Inferior parietal cortex (tissue), 1 donor: ENCODE measurements around the gene ATP8A1.
"Not testable (repeated sequence)": the region's sequence is repeated elsewhere in the genome, so short reads cannot be mapped to it uniquely, and the experiment has no call there.

ENCODE experiments used
- DNase-seq: peaks from one replicate; pipeline ENCODE4 v3.0.0-alpha.2; 2016; ENCODE audit errors: extremely low spot score

The ATP8A1 gene

DNA sequence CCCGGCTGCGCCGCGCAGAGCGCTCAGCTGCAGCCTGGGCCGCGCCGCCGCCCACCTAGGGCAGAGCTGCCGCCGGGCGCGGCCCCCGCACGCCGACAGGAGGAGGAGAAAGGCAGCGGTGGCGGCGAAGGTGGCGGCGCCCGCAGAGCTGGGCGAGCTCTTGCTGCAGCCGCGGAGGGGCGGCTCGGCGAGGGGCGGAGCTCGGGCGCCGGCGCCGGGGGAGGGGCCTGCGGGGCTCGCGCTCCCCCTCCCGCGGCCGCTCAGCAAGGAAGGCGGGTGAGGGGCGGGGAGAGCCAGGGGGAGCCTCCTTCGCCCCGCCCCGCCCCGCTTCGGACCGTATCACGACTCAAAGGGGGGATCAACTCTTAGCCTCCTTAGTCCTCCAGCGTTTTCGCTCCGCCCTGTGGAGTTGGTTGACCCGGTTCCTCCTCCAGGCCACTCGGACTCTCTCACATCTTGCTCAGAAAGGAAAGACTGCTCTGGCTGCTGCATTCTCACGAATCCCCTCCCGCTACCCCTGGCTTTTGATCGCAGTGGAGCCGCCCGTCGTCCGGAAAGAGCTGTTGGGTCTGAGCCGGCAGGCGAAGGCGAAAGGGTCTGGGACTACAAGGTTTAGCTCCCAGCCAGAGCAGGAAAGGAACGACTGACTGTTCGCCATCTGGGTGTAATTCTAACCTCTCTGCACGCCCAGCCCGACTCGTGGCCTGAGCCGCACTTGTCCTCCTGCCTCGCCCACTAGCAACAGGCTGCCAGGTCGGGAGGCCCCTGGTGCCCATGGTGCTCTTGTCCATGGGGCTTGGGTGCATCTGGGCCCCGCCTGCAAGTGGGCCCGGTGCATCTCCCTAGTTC, at the start of gene ATP8A1:
TSS of gene ATP8A1 (minus strand) at position 162 of the 849 bp plus-strand sequence. CDS start 232 bp downstream, outside the sequence.
- peak; percentile 83 for DNase-seq

DNA sequence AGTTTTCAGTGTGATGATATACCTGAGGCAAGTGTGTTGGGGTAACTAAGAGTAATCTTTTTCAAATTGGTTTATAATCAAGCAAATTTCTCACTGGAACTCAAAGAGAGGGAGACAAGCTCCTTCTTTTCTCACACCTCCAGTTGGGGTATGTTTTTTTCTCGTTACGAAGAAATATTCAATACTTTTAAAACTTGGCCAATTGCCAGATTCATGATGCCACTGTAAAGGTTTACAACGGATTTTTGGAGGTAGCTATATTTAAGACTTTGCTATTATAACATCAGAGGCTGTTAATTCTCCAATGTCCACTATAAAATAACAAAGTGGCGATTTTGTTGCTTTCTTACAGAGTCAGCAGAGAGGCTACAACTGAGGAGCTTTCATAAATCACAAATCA, 49.2 kb upstream of the ATP8A1 start:
- DNase-seq = no peak

DNA sequence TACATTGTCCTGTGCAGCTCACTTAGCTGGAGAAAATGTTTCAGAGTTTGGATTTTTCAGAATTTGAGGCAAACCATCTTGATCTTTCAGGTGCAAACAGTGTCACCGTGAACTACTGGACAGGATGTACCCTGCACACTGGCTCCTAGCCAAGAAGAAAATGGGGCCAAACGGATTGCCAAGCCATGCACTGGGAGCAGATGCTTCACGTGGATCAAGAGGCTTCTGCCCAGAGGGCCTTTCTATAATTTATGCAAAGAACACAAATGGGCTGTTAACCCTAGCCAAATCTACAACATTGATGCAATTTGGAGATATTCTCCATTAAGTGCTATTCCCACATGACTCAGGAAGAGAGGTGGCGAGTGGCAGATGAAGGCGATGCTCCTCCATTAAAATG, 46.9 kb upstream of the ATP8A1 start:
- DNase-seq = no peak

DNA sequence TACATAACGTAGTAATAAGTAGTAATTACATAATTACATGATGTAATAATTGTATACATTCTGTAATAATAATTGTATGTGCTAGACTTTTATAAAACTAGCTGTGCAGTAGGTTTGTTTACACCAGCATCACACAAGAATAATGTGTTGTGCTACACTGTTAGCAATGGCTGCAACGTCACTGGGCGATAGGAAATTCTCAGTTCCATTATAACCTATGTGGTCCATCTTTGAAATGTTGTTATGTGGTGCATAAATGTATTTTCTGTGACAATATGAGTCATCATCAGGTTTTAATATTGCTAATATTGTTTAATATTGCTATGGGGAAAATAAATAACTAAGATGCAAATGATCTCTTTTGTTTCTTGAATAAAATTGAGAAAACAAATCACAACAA, 46.0 kb upstream of the ATP8A1 start:
- DNase-seq = no peak

DNA sequence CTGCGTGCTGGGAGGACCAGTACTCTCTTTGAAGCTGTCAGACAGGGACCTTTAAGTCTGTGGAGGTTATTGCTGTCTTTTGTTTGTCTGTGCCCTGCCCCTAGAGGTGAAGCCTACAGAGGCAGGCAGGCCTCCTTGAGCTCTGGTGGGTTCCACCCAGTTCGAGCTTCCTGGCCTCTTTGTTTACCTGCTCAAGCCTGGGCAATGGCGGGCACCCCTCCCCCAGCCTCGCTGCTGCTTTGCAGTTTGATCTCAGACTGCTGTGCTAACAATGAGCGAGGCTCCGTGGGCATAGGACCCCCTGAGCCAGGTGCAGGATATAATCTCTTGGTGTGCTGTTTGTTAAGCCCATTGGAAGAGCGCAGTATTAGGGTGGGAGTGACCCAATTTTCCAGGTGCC, 44.9 kb upstream of the ATP8A1 start:
- not testable (repeated sequence) for DNase-seq

DNA sequence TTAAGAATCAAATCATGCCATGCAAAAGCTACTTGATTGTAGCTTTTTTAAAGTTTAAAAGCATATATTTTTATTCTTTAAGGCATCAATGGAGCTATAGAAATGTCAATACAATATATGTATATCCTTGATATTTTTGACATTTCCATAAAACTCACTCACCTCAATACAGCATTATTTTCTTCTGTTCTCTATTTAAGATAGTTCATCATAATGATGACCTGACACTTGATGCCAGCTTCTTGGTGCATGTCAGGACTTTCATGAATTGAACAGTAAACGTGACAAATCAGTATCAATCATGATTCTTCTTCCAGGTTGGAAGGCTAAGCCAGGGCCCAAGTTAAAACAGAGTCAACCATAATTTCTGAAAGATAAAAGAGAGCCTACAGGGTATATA, 33.6 kb upstream of the ATP8A1 start:
- no peak for DNase-seq

DNA sequence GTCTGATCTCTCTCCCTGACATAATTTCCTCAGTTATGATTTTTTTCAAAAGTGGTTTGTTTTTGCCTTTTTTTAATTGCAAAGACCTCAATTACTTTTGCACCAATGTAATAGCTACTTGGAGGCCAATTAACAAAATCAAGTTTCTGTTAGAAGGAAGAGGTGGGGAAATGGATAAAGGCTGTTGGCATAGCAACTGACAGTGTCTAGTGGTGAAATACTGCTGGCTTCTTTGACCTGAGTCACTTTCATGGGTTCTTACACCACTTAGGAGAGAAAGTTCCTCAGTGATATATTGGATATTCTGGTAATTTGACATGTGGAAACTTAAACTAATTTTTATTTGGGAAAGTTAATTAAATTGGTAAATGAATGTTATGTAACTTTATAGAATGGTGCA, 26.5 kb upstream of the ATP8A1 start:
- DNase-seq = no peak

DNA sequence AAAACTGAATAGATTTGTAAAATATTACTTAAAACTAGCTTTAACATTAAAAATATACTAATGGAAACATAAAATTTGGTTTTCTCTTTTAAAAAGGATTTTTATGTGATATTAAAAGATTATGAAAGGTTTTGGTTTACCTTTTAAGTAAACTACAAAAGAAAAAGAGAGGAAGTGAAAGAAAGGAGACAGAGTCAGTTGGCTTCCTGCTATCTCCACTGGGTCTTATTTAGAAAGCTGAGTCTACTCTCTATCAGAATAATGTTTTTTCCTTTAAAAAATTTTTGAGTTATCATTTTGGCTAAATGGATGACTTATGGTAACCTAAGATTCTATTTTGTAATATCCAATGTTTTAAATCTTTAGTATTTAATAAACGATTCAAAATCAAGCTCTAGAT, 21.6 kb upstream of the ATP8A1 start:
- no peak for DNase-seq

DNA sequence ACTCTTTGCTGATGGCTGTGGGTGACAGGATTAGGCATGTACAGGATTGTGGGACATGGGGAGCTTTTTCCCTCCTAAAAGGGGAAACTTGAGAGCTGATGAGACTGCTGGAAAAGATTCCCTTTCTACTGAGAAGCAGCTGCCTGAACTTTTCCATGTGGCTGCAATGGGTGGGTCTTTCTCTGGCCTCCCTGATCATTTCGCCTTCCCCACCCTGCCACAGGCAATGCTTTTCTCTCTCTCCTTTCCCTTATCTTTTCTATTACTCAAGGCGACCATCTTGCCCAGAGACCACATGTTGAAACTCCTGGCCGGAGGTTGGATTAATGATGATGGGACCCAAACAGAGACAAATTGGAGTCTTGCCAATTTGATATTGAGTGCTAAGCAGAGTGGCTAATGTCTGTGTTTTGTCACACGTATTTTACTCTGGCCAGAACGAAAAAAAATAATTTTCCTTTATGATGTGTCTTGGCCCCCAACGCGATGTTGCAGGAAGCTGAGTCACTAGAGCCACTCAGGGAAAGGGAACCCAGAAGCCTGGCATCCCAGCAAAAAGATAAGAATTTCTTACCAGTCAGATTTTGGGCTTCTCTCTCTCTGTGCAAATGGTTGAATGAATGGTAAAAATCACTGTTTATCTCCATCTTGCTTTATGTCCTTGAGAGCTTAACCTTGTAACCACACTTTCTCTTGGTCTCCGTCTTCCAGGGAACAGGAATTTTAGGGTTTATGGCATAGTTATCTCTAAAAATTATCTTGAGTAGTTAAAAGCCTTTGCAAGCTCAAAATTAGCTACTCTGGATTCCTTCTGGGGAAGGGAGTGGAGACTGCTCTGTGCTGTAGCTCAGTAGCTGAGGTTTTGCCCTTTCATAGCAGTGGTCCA, 19.4 kb upstream of the ATP8A1 start:
- no peak for DNase-seq

DNA sequence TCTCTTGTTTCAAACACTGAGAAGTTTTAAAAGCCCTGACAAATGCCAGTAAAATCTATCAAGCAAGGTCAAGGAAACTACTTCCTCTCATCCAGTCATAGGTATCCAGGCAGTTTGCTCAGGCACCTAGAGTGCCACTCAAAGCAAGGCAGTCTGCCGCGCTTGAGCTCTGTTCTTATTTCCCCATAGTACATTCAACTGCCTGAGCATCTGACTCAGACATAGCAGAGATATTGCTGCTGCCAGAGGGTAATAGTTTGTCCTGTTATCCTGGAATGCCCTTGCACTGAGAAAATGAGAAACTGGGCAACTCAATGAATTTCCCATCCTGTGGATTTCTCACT, 16.1 kb upstream of the ATP8A1 start:
- DNase-seq = no peak

DNA sequence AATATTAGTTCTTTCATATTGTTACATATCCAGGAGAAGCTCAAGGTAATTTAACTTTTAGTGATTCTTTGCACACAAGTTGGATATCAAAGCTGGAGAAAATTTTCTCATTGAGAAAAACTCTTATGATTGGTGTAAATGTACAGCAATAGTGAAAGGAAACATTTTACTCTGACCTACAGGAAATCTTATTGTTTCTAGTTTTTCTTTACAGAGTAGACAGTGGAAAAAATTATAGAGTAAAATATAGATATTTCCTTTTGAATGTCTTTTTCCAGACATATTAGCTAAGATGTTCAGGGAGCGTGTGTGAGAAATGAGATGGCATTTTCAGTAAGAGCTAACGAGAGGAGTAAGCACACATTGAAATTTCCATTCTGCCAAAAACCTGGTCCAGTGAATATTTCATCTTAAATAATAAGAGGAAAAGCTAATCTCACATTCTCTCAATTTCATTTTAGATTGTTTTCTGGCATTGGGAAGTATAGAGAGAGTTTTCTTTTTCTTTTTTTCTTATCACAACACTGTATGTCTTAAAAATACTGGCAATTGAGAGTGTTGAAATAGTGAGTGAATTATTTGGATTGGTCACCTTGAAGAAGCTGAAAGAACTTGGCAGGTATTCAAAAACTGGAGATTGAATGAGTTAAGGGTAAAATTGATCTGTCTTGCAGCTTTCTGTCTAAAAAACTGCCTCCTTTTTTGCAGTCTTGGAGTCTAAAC, 15.6 kb upstream of the ATP8A1 start:
- no peak for DNase-seq

DNA sequence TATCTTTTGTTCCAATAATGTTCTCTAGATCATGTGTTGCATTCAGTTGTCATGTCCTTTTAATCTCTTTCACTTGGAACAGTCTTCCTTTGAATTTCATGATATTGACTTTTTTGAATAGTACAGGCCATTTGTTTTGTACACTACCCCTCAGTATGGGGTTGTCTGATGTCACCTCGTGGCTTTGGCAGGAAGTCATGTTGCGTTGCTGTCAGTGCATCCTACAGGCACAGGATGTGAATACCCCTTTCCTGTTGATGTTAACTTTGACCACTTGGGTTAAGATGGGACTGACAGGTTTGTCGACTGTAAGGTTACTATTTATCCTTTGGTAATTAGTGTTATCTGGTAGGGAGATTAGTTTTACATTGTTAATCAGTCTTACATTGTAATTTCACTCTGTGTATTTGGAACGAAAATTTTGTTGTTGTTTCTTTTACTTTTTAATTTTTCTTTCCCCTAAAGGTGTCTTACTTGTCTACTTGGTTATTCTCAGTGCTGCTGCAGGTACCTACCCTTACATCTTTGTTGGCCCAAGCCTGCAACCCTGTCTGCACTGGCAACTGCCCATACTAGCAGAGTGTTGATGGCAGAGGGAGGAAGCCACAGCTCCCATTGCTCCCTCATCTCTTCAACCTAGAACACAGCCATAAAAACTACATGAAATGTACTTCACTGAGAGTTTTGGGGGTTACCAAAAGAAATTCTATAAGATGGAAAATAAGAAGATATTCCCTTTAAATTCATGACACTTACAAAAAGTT, 14.7 kb upstream of the ATP8A1 start:
- DNase-seq = no peak

DNA sequence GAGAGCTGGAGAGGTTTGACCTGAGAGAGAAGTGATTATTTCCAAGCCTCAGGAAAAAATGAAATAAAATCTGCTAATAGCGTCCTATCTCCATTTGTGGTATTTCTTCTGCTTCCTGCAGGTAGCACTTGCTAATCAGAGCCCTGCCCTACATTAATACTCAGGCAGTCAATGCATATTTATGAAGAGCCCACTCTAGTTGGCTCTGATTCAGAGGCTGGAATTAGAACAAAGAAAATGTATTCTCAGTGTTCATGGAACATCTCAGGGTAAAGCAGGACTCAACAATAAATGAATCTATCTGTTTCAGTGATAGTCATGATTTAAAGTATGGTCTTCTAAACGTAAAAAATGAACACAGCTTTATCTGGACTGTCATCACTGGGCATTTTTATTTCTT, 1.4 kb upstream of the ATP8A1 start:
- DNase-seq = peak; percentile 15

DNA sequence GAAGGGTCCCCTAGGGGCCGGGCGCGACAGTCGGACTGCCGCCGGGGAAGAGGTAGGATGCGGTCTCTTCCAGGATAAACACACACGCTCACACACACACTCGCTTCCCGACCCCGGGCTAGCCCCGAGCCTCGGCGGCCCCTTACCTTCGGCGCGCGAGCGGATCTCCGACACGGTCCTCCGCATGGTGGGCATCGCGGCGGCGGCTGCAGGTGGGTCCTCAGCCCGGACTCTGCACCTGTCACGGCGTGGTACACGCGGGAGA, 294 bp downstream of the ATP8A1 start:
- DNase-seq = peak; percentile 20

DNA sequence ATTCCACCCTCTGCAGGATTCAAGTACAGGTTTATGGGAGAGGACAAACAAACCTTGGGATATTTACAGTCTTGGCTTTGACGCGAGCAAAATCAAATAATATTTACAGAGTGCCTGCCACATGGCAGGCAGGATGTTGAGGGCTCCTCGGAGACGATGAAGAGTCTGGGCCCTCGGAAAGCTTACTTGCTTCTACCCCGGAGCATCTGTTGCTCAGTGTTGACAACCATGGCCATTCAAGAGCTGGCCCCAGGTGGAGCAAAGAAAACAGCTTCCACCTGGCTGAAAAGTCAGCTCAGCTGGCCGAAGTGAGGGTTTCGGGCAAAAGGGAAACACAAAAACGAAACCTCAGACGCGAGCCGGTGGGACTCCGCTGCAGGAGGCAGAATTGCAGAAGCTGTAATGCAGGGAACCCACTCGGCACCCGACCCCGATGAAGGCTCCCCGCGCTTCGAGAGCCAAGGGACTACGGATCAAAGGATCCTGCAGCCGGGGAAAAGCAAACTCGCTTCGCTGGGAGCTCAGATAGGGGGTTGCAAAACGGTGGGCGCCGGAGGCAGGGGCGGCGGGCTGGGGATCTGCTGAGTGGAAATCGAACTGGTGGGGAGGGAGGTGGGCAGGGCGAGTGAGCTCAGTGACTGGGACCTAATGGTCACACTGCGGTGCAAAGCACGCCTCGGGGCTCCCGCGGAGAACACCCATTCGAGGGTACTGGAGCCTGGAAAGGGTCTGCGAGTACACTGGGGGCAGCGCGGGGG, 805 bp downstream of the ATP8A1 start:
- peak; percentile 61 for DNase-seq

DNA sequence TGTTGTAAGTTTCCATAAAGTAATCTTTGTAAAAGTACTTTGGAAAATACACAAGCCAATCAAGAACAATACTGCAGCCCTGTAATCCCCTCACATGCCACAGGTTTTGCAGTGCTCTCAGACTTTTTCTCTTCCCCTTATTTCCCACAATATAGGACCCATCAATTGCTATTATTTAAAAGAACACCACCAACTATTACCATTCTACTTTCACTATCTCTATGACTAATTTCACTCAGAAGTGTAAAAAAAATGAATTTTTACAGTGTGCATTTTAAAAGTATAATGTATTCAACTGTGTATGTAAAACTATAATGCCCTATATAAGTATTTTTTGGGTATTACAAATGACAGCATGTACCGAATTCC, 1.7 kb downstream of the ATP8A1 start:
- peak; percentile 36 for DNase-seq

DNA sequence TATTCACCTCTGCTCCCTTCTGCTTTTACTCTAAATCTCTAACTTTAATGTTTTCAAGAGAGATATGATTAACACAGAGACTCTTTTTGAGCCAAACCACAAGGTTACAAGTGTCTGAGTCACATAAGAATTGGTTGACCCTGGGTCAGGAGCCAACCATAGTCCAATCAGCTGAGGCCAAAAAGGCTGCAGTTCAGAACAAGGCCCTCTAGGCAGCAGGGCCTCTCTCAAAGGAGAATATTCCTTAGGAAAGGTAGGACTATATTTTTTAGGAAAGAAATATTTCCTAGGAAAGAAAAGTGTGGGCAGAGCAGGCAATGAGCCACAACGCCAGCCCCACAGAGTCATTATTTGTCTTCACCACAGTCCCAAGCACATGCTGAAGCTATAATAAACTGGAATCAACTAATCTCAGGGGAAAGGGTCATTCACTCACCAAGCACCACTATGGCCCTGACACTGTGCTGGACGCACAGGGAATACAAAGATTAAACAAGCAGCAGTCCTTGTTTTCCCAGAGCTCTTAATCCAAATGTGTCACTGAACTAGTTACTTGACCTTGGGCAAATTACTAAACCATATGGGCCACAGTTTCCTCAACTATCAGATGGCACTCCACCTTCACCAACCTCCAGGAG, 2.2 kb downstream of the ATP8A1 start:
- peak; percentile 35 for DNase-seq

DNA sequence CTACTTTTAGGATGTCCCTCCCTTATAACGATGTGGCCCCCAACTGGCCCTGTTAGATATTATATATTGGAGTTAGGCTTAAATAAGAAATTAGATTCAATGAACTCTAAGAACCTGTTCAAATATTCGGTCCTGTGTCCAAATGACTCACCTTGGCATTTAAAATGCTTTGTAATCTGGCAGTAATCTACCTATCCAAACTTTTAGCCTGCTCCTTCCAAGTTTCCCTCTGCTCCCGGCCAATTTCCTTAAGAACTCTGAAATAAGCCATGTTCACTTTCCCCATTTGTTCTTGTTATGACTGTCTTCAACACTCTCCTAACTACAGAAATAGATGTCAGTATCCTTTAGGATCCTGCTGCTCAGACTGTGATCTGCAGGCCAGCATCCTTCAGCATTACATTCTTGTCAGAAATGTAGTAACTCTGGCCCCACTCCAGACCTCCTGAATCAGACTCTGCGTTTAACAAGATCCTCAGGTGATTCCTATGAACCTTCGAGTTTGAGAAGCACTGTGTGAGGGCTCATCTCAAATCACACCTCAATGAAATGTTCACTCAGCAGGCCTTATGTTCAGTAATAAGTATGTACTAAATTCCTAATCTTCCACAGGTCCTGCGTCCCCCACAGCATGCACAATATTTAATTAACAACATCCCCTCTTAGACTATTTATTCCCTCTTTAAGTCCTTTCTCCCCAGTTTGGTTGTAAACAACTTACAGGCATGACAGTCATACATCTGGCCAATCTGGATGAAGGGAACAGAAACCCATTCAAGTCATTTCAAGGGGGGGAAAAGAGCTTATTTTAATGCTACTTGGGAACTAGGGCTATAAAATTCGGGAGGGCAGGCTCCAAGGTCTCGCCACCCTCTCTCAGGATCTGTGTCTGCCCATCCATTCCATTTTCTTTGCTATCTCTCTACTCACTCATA, 3.0 kb downstream of the ATP8A1 start:
- peak; percentile 44 for DNase-seq

DNA sequence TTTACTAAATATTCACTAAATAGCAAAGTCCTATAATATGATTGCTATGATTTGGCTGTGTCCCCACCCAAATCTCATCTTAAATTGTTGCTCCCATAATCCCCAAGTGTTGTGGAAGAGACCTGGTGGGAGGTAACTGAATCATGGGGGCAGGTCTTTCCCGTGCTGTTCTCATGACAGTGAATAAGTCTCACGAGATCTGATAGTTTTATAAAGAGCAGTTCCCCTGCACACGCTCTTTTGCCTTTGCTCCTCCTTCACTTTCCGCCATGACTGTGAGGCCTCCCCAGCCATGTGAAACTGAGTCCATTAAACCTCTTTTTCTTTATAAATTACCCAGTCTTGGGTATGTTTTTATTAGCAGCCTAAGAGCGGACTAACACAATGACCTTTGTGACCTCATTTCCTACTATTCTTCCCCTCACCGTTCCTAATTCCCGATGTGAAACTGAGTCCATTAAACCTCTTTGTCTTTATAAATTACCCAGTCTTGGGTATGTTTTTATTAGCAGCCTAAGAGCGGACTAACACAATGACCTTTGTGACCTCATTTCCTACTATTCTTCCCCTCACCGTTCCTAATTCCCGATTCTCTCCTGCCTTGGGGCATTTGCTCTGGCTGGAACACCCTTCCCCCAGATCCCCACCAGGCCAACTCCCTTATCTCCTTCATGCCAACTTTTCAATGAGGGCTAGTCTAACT, 4.2 kb downstream of the ATP8A1 start:
- not testable (repeated sequence) for DNase-seq
